Measurements from ENCODE around the gene TRMT1. TPM values are rescaled to one million over a fixed set of nuclear protein-coding genes. Genes with fewer than 3 reads are reported as not detected.

Gene TRMT1
- total and polyA plus RNA-seq, 2 of the 8 experiments (the other 6 are each of a cell fraction or from before 2014, with no cell fraction given), result 77.4 to 99.3 TPM

DNA sequence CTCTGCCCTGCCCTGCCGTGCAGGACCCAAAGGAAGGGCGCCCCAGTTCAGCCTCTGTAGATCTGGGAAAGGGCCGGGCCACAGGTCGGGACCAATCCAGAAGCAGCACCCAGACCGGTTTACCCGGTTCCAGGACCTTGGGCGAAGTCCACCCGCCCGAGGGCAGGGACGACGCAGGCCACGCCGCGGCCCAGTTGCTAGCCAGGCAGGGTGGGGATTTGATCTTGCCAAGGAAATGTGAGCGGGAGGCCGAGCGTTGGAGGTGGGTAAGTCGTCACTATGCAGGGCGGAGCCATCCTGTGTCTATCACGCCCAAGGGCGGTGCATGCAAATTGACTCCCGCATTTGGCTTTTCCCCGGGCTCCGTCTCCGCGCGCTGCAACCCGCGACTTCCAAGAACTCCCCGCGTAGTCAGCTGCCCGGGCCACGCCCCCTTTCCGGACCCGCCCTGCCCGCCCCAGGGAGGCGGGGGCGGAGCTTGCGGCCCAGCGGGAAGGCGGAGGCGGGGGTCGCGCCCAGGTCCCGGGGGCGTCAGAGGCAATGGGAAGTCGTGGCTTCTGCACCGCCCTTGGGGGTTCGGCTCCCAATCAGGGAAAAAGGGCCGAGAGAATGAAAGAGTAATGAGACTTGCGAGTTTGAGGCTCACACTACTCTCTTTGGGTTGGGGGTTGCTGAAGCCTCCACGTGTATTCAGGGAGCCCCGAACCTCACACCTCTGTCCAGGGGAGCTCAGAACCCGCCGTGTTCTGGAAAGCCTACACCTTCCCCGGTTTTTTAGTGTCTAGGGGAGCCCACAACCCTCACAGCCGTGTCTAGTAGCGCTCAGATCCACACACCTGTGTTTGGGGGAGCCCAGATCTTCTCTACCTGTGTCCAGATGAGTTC lies 46.4 kb upstream of the TRMT1 start:
- H4K5ac ChIP-seq (ENCODE audit: insufficient read length, low read depth, low read length), result peak overlapping the region; percentile 77
- no peak overlapping the region for H2AFZ ChIP-seq (ENCODE audit: low read length)
- CTCF ChIA-PET (ENCODE audit: partially characterized antibody), result interaction anchor here (0.6 to 5.2 kb wide), 8 partner anchors 8 to 69 kb away, joined by 3 to 34 read pairs (median 4); no protein-coding TSS in a partner anchor
- peak overlapping the region; percentile 95 for H3K27ac ChIP-seq (ENCODE audit: low read depth, low read length)
- H4K20me1 ChIP-seq (replicated peaks in 1 of 2; ENCODE audit: control insufficient read depth in 1 of 2, insufficient read depth in 2 of 2, low read length in 2 of 2), result no peaks in the 10 kb centered on the region
- POLR2A ChIA-PET (ENCODE audit: partially characterized antibody), result interaction anchor here (0.5 to 12.0 kb wide), 29 partner anchors 10 to 298 kb away, joined by 3 to 530 read pairs (median 4); partner anchors contain the start of genes IER2, NACC1, STX10 and TRMT1
- no peaks in the 10 kb centered on the region for H3K79me2 ChIP-seq (ENCODE audit: control insufficient read depth in 1 of 2, insufficient read depth in 2 of 2, low read length in 2 of 2)
- peak overlapping the region; percentile 82 to 95 for H3K4me2 ChIP-seq (ENCODE audit: insufficient read depth in 1 of 2, low read depth in 2 of 2, low read length in 2 of 2)
- H3K56ac ChIP-seq (replicated peaks; ENCODE audit: insufficient read length, low read depth, low read length), result peak overlapping the region; percentile 63
- H3K4me3 ChIP-seq (ENCODE audit: extremely low read depth in 1 of 4, insufficient read depth in 2 of 4, low read depth in 3 of 4, low read length in 4 of 4), result peak overlapping the region; percentile 13 to 62 (median 46); a peak in 7 of 8 replicates
- H2AK5ac ChIP-seq (ENCODE audit: low read depth, low read length), result peak overlapping the region; percentile 43; the same call in 1 of the 2 replicates
- H3K36me3 ChIP-seq (ENCODE audit: control insufficient read depth in 2 of 4, insufficient read depth in 4 of 4, low read length in 3 of 4), result no peaks in the 10 kb centered on the region
- DNase-seq (ENCODE audit: low read depth in 1 of 2, low spot score in 2 of 2) (peak; percentile 92 to 96), FAIRE-seq (no peak)
- peak overlapping the region; percentile 99 for H3K18ac ChIP-seq (ENCODE audit: extremely low read depth, low read length)
- H3K4me1 ChIP-seq (replicated peaks in 1 of 4; ENCODE audit: control insufficient read depth in 3 of 4, insufficient read depth in 4 of 4, low read length in 3 of 4), result peaks cover 16 to 34% (median 18%) of the 10 kb centered on the region in 4 experiments
- peak overlapping the region; percentile 99 for H2BK5ac ChIP-seq (ENCODE audit: low read depth, low read length)
- H4K91ac ChIP-seq (replicated peaks; ENCODE audit: insufficient read length, low read length), result peak overlapping the region; percentile 100
- peak overlapping the region; percentile 8 for H3K14ac ChIP-seq (ENCODE audit: insufficient read length)
- H3K23ac ChIP-seq (ENCODE audit: insufficient read length), result no peak overlapping the region
- H2BK20ac ChIP-seq (ENCODE audit: low read length), result peak overlapping the region; percentile 90
- no peak overlapping the region for H2BK15ac ChIP-seq (ENCODE audit: low read length)
- peak overlapping the region; percentile 100 for H3K4ac ChIP-seq (replicated peaks; ENCODE audit: insufficient read length, low read depth, low read length)
- H3K9ac ChIP-seq (replicated peaks in 1 of 4; ENCODE audit: extremely low read depth in 1 of 4, low read depth in 3 of 4, low read length in 3 of 4), result peak overlapping the region; percentile 10 to 74 (median 41)
- H3K27me3 ChIP-seq (replicated peaks in 1 of 4; ENCODE audit: control insufficient read depth in 3 of 4, extremely low read depth in 1 of 4, insufficient read depth in 3 of 4, low read length in 3 of 4), result no peaks in the 10 kb centered on the region
- H2BK12ac ChIP-seq (ENCODE audit: low read depth, low read length), result peak overlapping the region; percentile 99
- H3K23me2 ChIP-seq (ENCODE audit: low read depth, low read length), result peaks cover 13% of the 10 kb centered on the region; the same call in 1 of the 2 replicates
- H4K8ac ChIP-seq (ENCODE audit: extremely low read depth, insufficient read depth, low read length), result peak overlapping the region; percentile 68; the same call in 1 of the 2 replicates
- H3K9me3 ChIP-seq (ENCODE audit: insufficient read depth in 2 of 2, low read depth in 1 of 2, low read length in 1 of 2), result no peaks in the 10 kb centered on the region
- no peaks in the 10 kb centered on the region; the same call in 1 of the 2 replicates for H3K79me1 ChIP-seq (ENCODE audit: low read depth, low read length)
- H2BK120ac ChIP-seq (replicated peaks; ENCODE audit: low read depth, low read length), result peak overlapping the region; percentile 91
- WGBS, 2 experiments (ENCODE audit: extremely low coverage in 1 of 2, insufficient coverage in 1 of 2, insufficient read length in 1 of 2, insufficient replicate concordance in 2 of 2, low coverage in 1 of 2, low lambda C conversion rate in 2 of 2, missing lambda C conversion rate in 1 of 2), result 4% methylated on average over 51 of the region's 58 CpGs; no CpG with 5 or more reads in 1 of the 2 experiments
- peak; percentile 76; the same call in 1 of the 2 replicates for TF ChIP-seq SP1 (IDR thresholded peaks at IDR 0.05; ENCODE audit: low read depth, low read length)
- no peak for TF ChIP-seq TCF12 (IDR thresholded peaks at IDR 0.05; ENCODE audit: low read depth, low read length)
- TF ChIP-seq FOSL1 (IDR thresholded peaks at IDR 0.05; ENCODE audit: insufficient read depth, low read depth, low read length), result no peak
- peak; percentile 59 for TF ChIP-seq MAX (IDR thresholded peaks at IDR 0.05)
- no peak for TF ChIP-seq CBX5 (IDR thresholded peaks at IDR 0.05; ENCODE audit: low read depth, low read length)
- TF ChIP-seq SP2 (IDR thresholded peaks at IDR 0.05; ENCODE audit: low read length), result no peak
- peak; percentile 35 for TF ChIP-seq PHF8 (conservative IDR thresholded peaks at IDR 0.05; ENCODE audit: low read depth, low read length)
- no peak for TF ChIP-seq CHD2 (IDR thresholded peaks at IDR 0.05; ENCODE audit: low read length)
- TF ChIP-seq SUZ12 (IDR thresholded peaks at IDR 0.05; ENCODE audit: low read length), result no peak
- peak; percentile 86 for TF ChIP-seq TAF7 (optimal IDR thresholded peaks at IDR 0.05; ENCODE audit: borderline replicate concordance, low read depth, low read length)

Data from H1 (cell line).